Right atrium auricular region (tissue), 2 donors: Measurements from ENCODE around the gene MYO3B. TPM values are rescaled to one million over a fixed set of nuclear protein-coding genes. Genes with fewer than 3 reads are reported as not detected.

Experiments used
- DNase-seq: peaks from one replicate; pipeline ENCODE4 v3.0.0-alpha.2; 2019; ENCODE audit warnings: low spot score
- H3K27ac ChIP-seq, 2 donors: fragments of 200-600 bp; sonication (generic); 1 replicate in 1 of 2; 2 replicates in 1 of 2; pipeline ENCODE4 v1.5.1; 2016 to 2019
- H3K27me3 ChIP-seq, 2 donors: fragments of 200-600 bp; sonication (generic); one replicate each; pipeline versions ENCODE4 v1.5.1 to v1.6.0; 2017 to 2019
- H3K36me3 ChIP-seq: fragments of 200-600 bp; sonication (generic); one replicate; pipeline ENCODE4 v1.5.1; 2016
- H3K4me1 ChIP-seq, 2 donors: fragments of 200-600 bp; sonication (generic); one replicate each; pipeline versions ENCODE4 v1.5.1 to v1.6.0; 2017 to 2019
- H3K4me3 ChIP-seq, 2 donors: fragments of 200-600 bp; sonication (generic); 1 replicate in 1 of 2; 2 replicates in 1 of 2; pipeline ENCODE4 v1.5.1; 2017 to 2019; ENCODE audit warnings: mild to moderate bottlenecking in 1 of 2, moderate library complexity in 1 of 2
- H3K9me3 ChIP-seq, 2 donors: fragments of 200-600 bp; sonication (generic); one replicate each; pipeline ENCODE4 v1.5.1; 2019
- CTCF ChIP-seq, 2 donors: fragments of 200-600 bp; sonication (generic); IDR thresholded peaks; one replicate each; pipeline ENCODE4 v1.5.1; 2019; ENCODE audit warnings: antibody characterized with exemption in 2 of 2
- total RNA-seq, 2 donors: library from RNA; depleted of rRNA; stranded (reverse); fragments of >200 nt; gene quantifications; one replicate each; pipeline ENCODE4 v1.1.0, GENCODE V29; 2016

Gene MYO3B
- total RNA-seq, 2 donors from 2014 or later, result not detected

GRCh38 chr2:170405326-170405725 lies 227.4 kb downstream of the MYO3B start:
- no peak for DNase-seq
- Histone ChIP-seq H3K4me1 (peaks cover 0 to 8% of the 10 kb centered on the region in 2 donors), H3K27me3 (no peaks in the 10 kb centered on the region), H3K9me3 (no peaks in the 10 kb centered on the region), H3K4me3 (no peak overlapping the region), H3K27ac (no peak overlapping the region), H3K36me3 (no peaks in the 10 kb centered on the region)
- no peak for TF ChIP-seq CTCF (IDR thresholded peaks at IDR 0.05)

DNA sequence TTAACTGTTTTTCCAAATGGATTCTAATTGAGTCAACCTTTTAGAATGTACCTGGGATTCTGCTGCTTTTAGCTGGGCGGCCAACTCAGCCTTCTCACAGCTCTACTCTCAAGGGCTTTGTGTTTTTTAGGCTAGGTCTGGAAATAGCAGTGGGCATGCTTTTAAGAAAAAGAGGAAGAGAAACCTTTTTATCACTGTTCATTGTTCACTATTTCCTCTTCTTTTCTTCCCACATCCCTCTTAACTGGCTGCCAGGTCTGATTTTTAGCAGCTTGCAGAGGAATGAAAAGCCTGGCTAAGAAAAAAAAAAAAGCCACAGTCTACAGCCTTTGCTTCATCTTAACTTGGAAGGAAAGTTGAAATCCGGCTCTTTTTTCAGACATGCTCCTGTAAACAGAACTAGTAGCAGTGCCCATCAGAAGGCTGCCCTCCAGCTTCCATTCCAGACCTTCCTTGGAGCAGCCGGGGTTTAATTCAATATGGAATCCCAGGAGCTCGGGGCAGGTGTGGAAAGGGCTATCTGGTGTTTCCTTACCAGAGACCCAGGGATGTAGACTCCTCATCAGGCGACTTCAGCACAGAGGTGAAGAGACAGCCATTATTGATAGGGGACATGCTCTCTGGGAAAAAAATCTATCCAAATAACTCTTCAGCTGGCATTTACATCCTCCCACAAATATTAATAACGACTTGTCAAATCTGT lies 230.7 kb downstream of the MYO3B start:
- no peak for DNase-seq
- Histone ChIP-seq H3K36me3 (no peaks in the 10 kb centered on the region), H3K27ac (no peak overlapping the region), H3K4me1 (peaks cover 0 to 8% of the 10 kb centered on the region in 2 donors), H3K4me3 (no peak overlapping the region), H3K9me3 (no peaks in the 10 kb centered on the region), H3K27me3 (no peaks in the 10 kb centered on the region)
- TF ChIP-seq CTCF (IDR thresholded peaks at IDR 0.05), result no peak

GRCh38 chr2:170409164-170409535 lies 231.2 kb downstream of the MYO3B start:
- Histone ChIP-seq H3K4me1 (peaks cover 0 to 8% of the 10 kb centered on the region in 2 donors), H3K36me3 (no peaks in the 10 kb centered on the region), H3K27ac (no peak overlapping the region), H3K4me3 (no peak overlapping the region), H3K9me3 (no peaks in the 10 kb centered on the region), H3K27me3 (no peaks in the 10 kb centered on the region)
- peak; percentile 75 for DNase-seq
- TF ChIP-seq CTCF (IDR thresholded peaks at IDR 0.05), result peak; percentile 76 to 92

DNA sequence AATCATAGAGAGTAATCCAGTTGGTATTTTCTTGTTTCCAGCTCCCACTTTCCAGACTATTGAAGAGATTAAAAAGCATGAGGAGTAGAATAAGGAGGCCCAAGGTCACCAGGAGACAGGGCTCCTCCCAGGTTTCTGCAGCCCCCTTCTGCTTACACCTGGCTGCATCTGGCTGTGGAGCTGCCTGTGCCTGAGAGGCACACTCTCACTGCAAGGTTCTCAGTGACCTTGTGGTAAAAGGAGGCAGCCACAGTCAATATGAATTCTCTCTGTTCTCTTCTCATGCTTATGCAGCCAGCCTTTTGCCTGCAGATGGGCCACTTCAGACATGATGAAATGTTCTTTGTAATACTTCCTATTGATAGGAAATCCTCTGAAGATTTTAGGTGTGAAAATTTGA lies 233.7 kb downstream of the MYO3B start:
- Histone ChIP-seq H3K27me3 (no peaks in the 10 kb centered on the region), H3K36me3 (no peaks in the 10 kb centered on the region), H3K4me1 (peaks cover 0 to 8% of the 10 kb centered on the region in 2 donors), H3K27ac (no peak overlapping the region), H3K4me3 (no peak overlapping the region), H3K9me3 (no peaks in the 10 kb centered on the region)
- no peak for TF ChIP-seq CTCF (IDR thresholded peaks at IDR 0.05)
- DNase-seq, result no peak

- Histone ChIP-seq H3K36me3 (no peaks in the 10 kb centered on the region), H3K4me3 (no peak overlapping the region), H3K9me3 (no peaks in the 10 kb centered on the region), H3K27me3 (no peaks in the 10 kb centered on the region), H3K4me1 (no peaks in the 10 kb centered on the region), H3K27ac (no peak overlapping the region)
- DNase-seq, result no peak
- no peak for TF ChIP-seq CTCF (IDR thresholded peaks at IDR 0.05)
Measured at GRCh38 chr2:170420961-170421687, 243.2 kb downstream of the MYO3B start.
